Peyer's patch (tissue), 4 donors: Measurements from ENCODE around the gene GM2A. TPM values are rescaled to one million over a fixed set of nuclear protein-coding genes. Genes with fewer than 3 reads are reported as not detected.

ENCODE experiments used
- DNase-seq, 3 donors: peaks; one replicate each; pipeline ENCODE4 v3.0.0-alpha.2; 2017 to 2019
- H3K27ac ChIP-seq, 4 donors: fragments of 200-600 bp; sonication (generic); one replicate each; pipeline ENCODE4 v1.5.1; 2016 to 2019
- H3K27me3 ChIP-seq, 2 donors: fragments of 200-600 bp; sonication (generic); one replicate each; pipeline ENCODE4 v1.5.1; 2019
- H3K36me3 ChIP-seq, 3 donors: fragments of 200-600 bp; sonication (generic); one replicate each; pipeline ENCODE4 v1.5.1; 2016 to 2019
- H3K4me1 ChIP-seq, 4 donors: fragments of 200-600 bp; sonication (generic); one replicate each; pipeline ENCODE4 v1.5.1; 2016 to 2019
- H3K4me3 ChIP-seq, 4 donors: fragments of 200-600 bp; sonication (generic); 1 replicate in 3 of 4; 2 replicates in 1 of 4; pipeline ENCODE4 v1.5.1; 2016 to 2019; ENCODE audit warnings: mild to moderate bottlenecking in 1 of 4
- H3K9me3 ChIP-seq, 4 donors: fragments of 200-600 bp; sonication (generic); one replicate each; pipeline ENCODE4 v1.5.1; 2016 to 2019; ENCODE audit warnings: mild to moderate bottlenecking in 1 of 4
- POLR2A ChIP-seq, 2 donors: fragments of 450-650 bp; IDR thresholded peaks; one replicate each; pipeline ENCODE4 v1.5.1; 2017; ENCODE audit warnings: antibody characterized with exemption in 2 of 2, mild to moderate bottlenecking in 2 of 2, moderate library complexity in 2 of 2
- total RNA-seq, 4 donors: library from RNA; depleted of rRNA; stranded (reverse); fragments of >200 nt; gene quantifications; one replicate each; pipeline ENCODE4 v1.1.0, GENCODE V29; 2016
- TF ChIP-seq, protein P1 (sequence below), 6 experiments: fragments of 450-650 bp in 4 of 6; fragments of 200-600 bp in 2 of 6; sonication (generic) in 1 of 6; IDR thresholded peaks; one replicate each; pipeline ENCODE4 v1.5.1; 2017 to 2019; ENCODE audit warnings: antibody characterized with exemption in 6 of 6, mild to moderate bottlenecking in 3 of 6, moderate library complexity in 1 of 6

Gene GM2A
- total RNA-seq, 4 donors from 2014 or later = 15.1 to 27.2 (median 16.8) TPM

DNA sequence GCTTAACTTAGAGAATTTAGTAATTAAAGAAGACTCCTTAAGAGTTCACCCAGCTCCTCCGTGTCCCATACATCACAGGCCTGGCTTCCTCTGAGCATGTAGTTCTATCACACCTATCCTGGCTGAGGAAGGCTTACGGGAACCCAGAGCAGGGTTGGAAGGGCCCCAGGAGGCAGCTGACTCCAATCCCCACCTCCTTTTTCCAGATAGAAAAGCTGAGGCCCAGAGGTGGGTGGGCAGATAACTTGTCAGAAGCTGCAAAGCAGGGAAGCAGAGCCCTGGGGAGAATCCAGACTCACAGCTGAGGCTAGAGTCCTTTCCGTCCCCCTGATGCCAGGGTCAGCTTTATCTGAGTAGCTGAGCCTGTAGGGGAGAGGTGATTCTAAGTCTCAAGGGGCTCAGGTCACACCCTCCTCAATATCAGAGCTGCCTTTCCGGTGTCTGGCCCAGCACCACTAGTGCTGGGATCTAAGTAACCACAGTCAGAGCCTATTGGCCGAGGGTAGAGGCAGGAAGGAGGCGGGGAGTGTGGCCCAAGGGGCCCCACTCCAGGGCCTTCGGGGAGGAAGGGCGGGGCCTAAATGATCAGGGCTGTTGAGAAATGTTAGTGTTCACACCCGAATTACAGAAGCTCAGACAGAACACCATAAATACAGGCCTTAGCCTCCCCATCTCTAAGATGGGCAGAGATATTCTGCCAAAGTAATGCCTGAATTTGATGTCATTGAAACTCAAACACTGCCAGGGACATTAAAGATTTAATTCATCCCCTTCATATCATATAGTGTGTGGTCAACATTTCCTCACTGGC is 39.0 kb upstream of the GM2A start:
- Histone ChIP-seq H3K4me1 (peaks cover 0 to 65% (median 33%) of the 10 kb centered on the region in 4 donors), H3K36me3 (no peaks in the 10 kb centered on the region), H3K27me3 (no peaks in the 10 kb centered on the region), H3K9me3 (no peaks in the 10 kb centered on the region), H3K4me3 (peak overlapping the region; percentile 16 to 37 (median 20)), H3K27ac (peak overlapping the region; percentile 82 to 90 (median 84))
- peak in 2 of 3 donors; percentile 94 to 95 for DNase-seq
- TF ChIP-seq POLR2A (IDR thresholded peaks at IDR 0.05) = peak; percentile 24
- TF ChIP-seq, protein P1, sequence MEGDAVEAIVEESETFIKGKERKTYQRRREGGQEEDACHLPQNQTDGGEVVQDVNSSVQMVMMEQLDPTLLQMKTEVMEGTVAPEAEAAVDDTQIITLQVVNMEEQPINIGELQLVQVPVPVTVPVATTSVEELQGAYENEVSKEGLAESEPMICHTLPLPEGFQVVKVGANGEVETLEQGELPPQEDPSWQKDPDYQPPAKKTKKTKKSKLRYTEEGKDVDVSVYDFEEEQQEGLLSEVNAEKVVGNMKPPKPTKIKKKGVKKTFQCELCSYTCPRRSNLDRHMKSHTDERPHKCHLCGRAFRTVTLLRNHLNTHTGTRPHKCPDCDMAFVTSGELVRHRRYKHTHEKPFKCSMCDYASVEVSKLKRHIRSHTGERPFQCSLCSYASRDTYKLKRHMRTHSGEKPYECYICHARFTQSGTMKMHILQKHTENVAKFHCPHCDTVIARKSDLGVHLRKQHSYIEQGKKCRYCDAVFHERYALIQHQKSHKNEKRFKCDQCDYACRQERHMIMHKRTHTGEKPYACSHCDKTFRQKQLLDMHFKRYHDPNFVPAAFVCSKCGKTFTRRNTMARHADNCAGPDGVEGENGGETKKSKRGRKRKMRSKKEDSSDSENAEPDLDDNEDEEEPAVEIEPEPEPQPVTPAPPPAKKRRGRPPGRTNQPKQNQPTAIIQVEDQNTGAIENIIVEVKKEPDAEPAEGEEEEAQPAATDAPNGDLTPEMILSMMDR (IDR thresholded peaks at IDR 0.05) = no peak

DNA sequence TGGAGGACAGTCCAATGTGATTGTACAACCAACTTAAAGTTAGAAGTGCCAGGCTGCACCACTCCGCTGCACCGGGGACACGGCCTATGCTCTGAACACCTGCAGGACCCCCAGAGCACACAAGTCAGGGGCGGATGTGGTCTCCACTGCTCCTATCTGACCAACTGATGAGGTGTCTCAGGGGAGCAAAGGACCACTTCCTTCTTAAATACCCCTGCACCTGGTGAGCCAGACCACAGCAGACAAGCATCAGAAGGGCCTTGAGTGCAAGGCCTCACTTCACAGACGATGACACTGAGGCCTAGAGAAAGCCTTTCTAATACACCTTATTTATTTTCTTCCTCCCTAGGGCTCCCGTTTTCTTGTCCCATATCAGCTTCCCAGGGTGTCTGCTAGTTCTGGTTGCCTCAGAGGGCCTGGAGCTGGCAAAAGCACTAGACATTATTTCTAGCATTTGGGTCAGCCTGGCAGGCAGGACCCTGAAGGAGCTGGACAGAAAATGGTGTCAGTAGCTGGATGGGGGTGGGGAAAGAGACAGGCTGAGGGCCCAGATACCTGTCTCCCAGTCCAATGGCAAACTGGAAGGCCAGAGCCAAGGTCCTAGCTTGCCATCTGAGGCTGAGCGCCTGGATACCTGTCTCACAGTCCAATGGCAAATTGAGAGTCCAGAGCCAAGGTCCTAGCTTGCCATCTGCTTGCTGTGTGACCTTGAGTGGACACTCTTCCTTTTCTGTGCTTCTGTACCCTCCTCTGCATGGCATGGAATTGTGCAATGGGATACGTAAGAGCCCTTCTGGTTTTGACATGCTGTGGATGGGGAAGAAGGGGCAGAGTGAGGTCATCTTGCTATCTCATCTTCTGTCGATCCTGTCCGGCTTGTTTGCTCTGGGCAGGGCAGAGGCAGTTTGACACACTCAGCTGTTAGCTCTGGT is 38.1 kb upstream of the GM2A start:
- H3K9me3 ChIP-seq = no peaks in the 10 kb centered on the region

DNA sequence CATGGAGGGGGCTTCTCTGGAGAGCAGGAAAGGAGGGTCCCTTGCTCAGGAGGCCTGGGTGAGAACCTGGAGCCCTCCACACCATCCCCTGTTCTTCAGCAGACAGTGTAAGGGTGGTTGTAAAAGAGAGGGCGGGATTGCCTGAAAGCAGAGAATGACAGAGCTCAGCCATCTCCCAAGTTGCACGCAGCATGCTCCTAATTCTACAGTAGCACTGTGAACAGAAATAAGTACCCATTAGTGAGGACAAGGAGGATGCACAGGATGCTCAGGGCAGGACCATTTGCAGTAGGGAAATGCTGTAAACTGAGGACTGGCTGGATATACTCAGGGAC is 37.5 kb upstream of the GM2A start:
- Histone ChIP-seq H3K27ac (peak overlapping the region; percentile 82 to 90 (median 84)), H3K4me1 (peaks cover 0 to 59% (median 40%) of the 10 kb centered on the region in 4 donors), H3K9me3 (no peaks in the 10 kb centered on the region), H3K27me3 (no peaks in the 10 kb centered on the region), H3K36me3 (no peaks in the 10 kb centered on the region), H3K4me3 (no peak overlapping the region)
- TF ChIP-seq, protein P1 (IDR thresholded peaks at IDR 0.05) = no peak
- no peak for TF ChIP-seq POLR2A (IDR thresholded peaks at IDR 0.05)
- no peak for DNase-seq

More for the DNA sequence above, 38.1 kb upstream of the GM2A start:
- Histone ChIP-seq H3K36me3 (no peaks in the 10 kb centered on the region), H3K4me3 (peak overlapping the region in 1 of 4 donors; percentile 37), H3K4me1 (peaks cover 0 to 59% (median 36%) of the 10 kb centered on the region in 4 donors), H3K27me3 (no peaks in the 10 kb centered on the region), H3K27ac (peak overlapping the region; percentile 82 to 90 (median 84))
- peak in 2 of 3 donors; percentile 94 to 97 for DNase-seq
- TF ChIP-seq, protein P1 (IDR thresholded peaks at IDR 0.05) = no peak
- no peak for TF ChIP-seq POLR2A (IDR thresholded peaks at IDR 0.05)

DNA sequence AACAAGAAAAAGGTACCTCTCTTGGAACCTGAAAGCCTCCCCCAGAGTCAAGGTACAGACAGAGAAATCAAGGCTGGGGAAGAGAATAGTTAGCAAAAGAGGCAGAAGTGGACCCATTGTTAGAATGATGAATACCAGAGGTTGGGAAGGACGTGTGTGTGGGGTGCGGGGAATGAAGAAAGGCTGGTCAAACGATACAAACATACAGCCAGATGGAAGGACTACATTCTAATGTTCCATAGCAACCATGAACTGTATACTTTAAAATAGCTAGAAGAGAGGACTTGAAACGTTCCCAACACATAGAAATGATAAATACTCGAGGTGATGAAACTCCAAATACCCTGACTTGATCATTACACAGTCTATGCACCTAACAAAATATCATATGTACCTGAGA is 36.2 kb upstream of the GM2A start:
- DNase-seq = peak in 1 of 3 donors; percentile 8
- Histone ChIP-seq H3K27ac (peak overlapping the region in 2 of 4 donors; percentile 12 to 90), H3K4me3 (no peak overlapping the region), H3K9me3 (no peaks in the 10 kb centered on the region), H3K4me1 (peaks cover 0 to 62% (median 50%) of the 10 kb centered on the region in 4 donors), H3K36me3 (no peaks in the 10 kb centered on the region), H3K27me3 (no peaks in the 10 kb centered on the region)
- no peak for TF ChIP-seq POLR2A (IDR thresholded peaks at IDR 0.05)
- TF ChIP-seq, protein P1 (IDR thresholded peaks at IDR 0.05) = no peak

DNA sequence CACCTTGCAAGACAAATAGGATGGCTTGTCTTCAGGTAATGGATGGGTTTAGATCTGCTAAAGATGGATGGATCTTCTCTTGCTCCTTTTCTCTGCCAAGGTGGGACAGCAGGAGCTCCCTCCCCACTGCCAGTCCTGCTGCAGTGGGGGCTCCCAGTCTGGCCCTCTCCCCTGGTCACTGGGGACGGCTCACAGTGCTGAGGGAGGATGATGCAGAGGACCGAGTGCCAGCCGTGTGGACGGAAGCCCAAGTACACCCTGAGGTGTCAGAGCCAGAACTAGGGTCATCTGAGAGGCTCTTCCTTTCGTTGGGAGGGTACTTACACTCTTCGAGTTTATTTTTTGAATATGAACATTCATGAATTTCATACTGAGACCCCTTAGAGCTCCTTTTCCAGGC is 34.8 kb upstream of the GM2A start:
- peaks cover 0 to 63% (median 49%) of the 10 kb centered on the region in 4 donors for H3K4me1 ChIP-seq
- peak in 1 of 3 donors; percentile 40 for DNase-seq
- H3K36me3 ChIP-seq = no peaks in the 10 kb centered on the region
- H3K27me3 ChIP-seq = no peaks in the 10 kb centered on the region
- peak overlapping the region in 3 of 4 donors; percentile 12 to 62 (median 30) for H3K27ac ChIP-seq
- H3K9me3 ChIP-seq = no peaks in the 10 kb centered on the region
- TF ChIP-seq, protein P1 (IDR thresholded peaks at IDR 0.05) = no peak
- TF ChIP-seq POLR2A (IDR thresholded peaks at IDR 0.05) = no peak
- no peak overlapping the region for H3K4me3 ChIP-seq
